Measurements from ENCODE around the gene SYCN. TPM values are rescaled to one million over a fixed set of nuclear protein-coding genes. Genes with fewer than 3 reads are reported as not detected.

Gene SYCN
- total and polyA plus RNA-seq, 2 of the 13 experiments (the other 11 are each of a cell fraction or from before 2014, with no cell fraction given): not detected

DNA sequence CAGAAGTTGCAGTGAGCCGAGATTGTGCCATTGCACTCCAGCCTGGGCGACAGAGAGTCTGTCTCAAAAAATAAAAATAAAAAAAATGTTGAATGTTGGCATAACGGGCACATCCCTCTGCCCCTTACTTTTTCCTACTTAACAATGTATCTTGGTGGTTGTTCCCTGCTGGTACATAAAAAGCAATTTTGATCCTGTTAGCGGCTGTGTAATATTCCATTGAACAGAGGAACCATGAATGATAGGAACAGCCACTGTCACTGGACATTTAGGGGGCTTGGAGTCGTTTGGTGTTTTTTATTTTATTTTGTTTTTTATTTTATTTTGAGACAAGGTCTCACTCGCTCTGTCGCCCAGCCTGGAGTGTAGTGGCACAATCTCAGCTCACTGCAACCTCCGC is 17.7 kb downstream of the SYCN start:
- Histone ChIP-seq H3K9me3 (ENCODE audit: low read length) (no peaks in the 10 kb centered on the region), H3K9ac (ENCODE audit: insufficient read depth, low read depth, low read length) (no peak overlapping the region), H3K79me2 (ENCODE audit: insufficient read depth, low read length) (no peaks in the 10 kb centered on the region), H2AFZ (ENCODE audit: low read length) (no peak overlapping the region), H3K4me3 (replicated peaks in 1 of 3; ENCODE audit: insufficient read depth in 1 of 3, low read depth in 2 of 3, low read length in 3 of 3) (no peak overlapping the region), H3K27me3 (ENCODE audit: control insufficient read depth in 1 of 2, insufficient read depth in 2 of 2, low read length in 2 of 2) (peaks cover 0 to 5% of the 10 kb centered on the region in 2 experiments; a peak in 1 of 5 replicates), H4K20me1 (ENCODE audit: insufficient read depth, low read length) (no peaks in the 10 kb centered on the region), H3K4me1 (ENCODE audit: insufficient read depth, low read length) (peaks cover 22% of the 10 kb centered on the region), H3K4me2 (ENCODE audit: low read depth, low read length) (no peak overlapping the region), H3K27ac (ENCODE audit: extremely low read length, insufficient read depth, low read length) (no peak overlapping the region), H3K36me3 (replicated peaks in 1 of 2; ENCODE audit: control insufficient read depth in 1 of 2, insufficient read depth in 2 of 2, low read length in 2 of 2) (no peaks in the 10 kb centered on the region)
- intact Hi-C loops (cut with micrococcal nuclease; ENCODE audit: unreplicated experiment): loop anchor here (10.0 kb wide), 1 partner anchor 222 kb away; no protein-coding TSS in a partner anchor
- in situ Hi-C loops (cut with HindIII; ENCODE audit: extremely low pct_ligation_motif_present, low pct_unique_long_range_greater_than_20kb): no loop called here
- no peak for TF ChIP-seq PHF21A (CRISPR knock-in tag; IDR thresholded peaks at IDR 0.05)
- TF ChIP-seq FOXO1 (CRISPR knock-in tag; IDR thresholded peaks at IDR 0.05): no peak
- TF ChIP-seq, protein P1, sequence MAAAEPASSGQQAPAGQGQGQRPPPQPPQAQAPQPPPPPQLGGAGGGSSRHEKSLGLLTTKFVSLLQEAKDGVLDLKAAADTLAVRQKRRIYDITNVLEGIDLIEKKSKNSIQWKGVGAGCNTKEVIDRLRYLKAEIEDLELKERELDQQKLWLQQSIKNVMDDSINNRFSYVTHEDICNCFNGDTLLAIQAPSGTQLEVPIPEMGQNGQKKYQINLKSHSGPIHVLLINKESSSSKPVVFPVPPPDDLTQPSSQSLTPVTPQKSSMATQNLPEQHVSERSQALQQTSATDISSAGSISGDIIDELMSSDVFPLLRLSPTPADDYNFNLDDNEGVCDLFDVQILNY (CRISPR knock-in tag; conservative IDR thresholded peaks at IDR 0.05): no peak
- TF ChIP-seq, protein P2, sequence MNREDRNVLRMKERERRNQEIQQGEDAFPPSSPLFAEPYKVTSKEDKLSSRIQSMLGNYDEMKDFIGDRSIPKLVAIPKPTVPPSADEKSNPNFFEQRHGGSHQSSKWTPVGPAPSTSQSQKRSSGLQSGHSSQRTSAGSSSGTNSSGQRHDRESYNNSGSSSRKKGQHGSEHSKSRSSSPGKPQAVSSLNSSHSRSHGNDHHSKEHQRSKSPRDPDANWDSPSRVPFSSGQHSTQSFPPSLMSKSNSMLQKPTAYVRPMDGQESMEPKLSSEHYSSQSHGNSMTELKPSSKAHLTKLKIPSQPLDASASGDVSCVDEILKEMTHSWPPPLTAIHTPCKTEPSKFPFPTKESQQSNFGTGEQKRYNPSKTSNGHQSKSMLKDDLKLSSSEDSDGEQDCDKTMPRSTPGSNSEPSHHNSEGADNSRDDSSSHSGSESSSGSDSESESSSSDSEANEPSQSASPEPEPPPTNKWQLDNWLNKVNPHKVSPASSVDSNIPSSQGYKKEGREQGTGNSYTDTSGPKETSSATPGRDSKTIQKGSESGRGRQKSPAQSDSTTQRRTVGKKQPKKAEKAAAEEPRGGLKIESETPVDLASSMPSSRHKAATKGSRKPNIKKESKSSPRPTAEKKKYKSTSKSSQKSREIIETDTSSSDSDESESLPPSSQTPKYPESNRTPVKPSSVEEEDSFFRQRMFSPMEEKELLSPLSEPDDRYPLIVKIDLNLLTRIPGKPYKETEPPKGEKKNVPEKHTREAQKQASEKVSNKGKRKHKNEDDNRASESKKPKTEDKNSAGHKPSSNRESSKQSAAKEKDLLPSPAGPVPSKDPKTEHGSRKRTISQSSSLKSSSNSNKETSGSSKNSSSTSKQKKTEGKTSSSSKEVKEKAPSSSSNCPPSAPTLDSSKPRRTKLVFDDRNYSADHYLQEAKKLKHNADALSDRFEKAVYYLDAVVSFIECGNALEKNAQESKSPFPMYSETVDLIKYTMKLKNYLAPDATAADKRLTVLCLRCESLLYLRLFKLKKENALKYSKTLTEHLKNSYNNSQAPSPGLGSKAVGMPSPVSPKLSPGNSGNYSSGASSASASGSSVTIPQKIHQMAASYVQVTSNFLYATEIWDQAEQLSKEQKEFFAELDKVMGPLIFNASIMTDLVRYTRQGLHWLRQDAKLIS (CRISPR knock-in tag; IDR thresholded peaks at IDR 0.05): no peak
- no peak for TF ChIP-seq ZMAT3 (CRISPR knock-in tag; conservative IDR thresholded peaks at IDR 0.05)
- TF ChIP-seq, protein P3, sequence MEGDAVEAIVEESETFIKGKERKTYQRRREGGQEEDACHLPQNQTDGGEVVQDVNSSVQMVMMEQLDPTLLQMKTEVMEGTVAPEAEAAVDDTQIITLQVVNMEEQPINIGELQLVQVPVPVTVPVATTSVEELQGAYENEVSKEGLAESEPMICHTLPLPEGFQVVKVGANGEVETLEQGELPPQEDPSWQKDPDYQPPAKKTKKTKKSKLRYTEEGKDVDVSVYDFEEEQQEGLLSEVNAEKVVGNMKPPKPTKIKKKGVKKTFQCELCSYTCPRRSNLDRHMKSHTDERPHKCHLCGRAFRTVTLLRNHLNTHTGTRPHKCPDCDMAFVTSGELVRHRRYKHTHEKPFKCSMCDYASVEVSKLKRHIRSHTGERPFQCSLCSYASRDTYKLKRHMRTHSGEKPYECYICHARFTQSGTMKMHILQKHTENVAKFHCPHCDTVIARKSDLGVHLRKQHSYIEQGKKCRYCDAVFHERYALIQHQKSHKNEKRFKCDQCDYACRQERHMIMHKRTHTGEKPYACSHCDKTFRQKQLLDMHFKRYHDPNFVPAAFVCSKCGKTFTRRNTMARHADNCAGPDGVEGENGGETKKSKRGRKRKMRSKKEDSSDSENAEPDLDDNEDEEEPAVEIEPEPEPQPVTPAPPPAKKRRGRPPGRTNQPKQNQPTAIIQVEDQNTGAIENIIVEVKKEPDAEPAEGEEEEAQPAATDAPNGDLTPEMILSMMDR (CRISPR knock-in tag; IDR thresholded peaks at IDR 0.05): no peak
- ChIA-PET CTCF (ENCODE audit: low intra/inter-chr PET ratio, low total read pairs) (interaction anchor here (2.9 kb wide), 1 partner anchor 64 kb away, joined by 25 read pairs; no protein-coding TSS in a partner anchor), POLR2A (no interaction called here)
- no peak for DNase-seq (ENCODE audit: low spot score)
- WGBS (ENCODE audit: low lambda C conversion rate): 70% methylated on average over 8 of the region's 8 CpGs
- FAIRE-seq: no peak
- BruUV-seq (replicated peaks): no TSS peak
- ATAC-seq: no peak
